Measurements from ENCODE around the gene FOXK1. TPM values are rescaled to one million over a fixed set of nuclear protein-coding genes. Genes with fewer than 3 reads are reported as not detected.

The FOXK1 gene
- polyA plus RNA-seq, 3 donors: 0.33 to 16.8 (median 0.76) TPM

- 6% methylated on average over 7 of the region's 13 CpGs for WGBS (ENCODE audit: insufficient coverage)
- peaks cover 68 to 70% of the 10 kb centered on the region in 2 donors for H3K4me1 ChIP-seq (ENCODE audit: control insufficient read depth in 1 of 2, insufficient read depth in 2 of 2, low read length in 2 of 2)
- Mint-ChIP-seq H3K36me3 (peaks cover 33 to 34% of the 10 kb centered on the region in 2 donors), H3K27ac (peak overlapping the region; percentile 86 to 94 (median 92)), H3K4me1 (peaks cover 68% of the 10 kb centered on the region), H3K4me3 (peak overlapping the region; percentile 69 to 91), H3K27me3 (ENCODE audit: low read depth in 3 of 3) (peaks cover 0 to 4% (median 2%) of the 10 kb centered on the region in 3 donors), H3K9me3 (peaks cover 0 to 4% (median 0%) of the 10 kb centered on the region in 7 donors)
- no peak overlapping the region for H3K9ac ChIP-seq (ENCODE audit: insufficient read depth, low read length, poor library complexity, severe bottlenecking)
- peak; percentile 83 to 92 (median 91) for DNase-seq
- no peaks in the 10 kb centered on the region for H3K9me3 ChIP-seq (replicated peaks in 1 of 2; ENCODE audit: control insufficient read depth in 1 of 2, insufficient read depth in 1 of 2, low read length in 2 of 2)
- H3K79me2 ChIP-seq (ENCODE audit: insufficient read depth, low read length): peaks cover 89% of the 10 kb centered on the region
- H3K27me3 ChIP-seq (ENCODE audit: control insufficient read depth in 2 of 2, insufficient read depth in 2 of 2, low read length in 2 of 2): no peaks in the 10 kb centered on the region
- peak overlapping the region; percentile 61 to 68 for H3K27ac ChIP-seq (ENCODE audit: low read depth in 1 of 2, low read length in 2 of 2)
- H3K4me3 ChIP-seq (replicated peaks in 1 of 3; ENCODE audit: low read depth in 2 of 3, low read length in 3 of 3): peak overlapping the region; percentile 6 to 70 (median 8)
- intact Hi-C loops (cut with micrococcal nuclease): no loop called here
- TF ChIP-seq CTCF (IDR thresholded peaks at IDR 0.05): no peak
- H4K20me1 ChIP-seq (ENCODE audit: insufficient read depth, low read length): peaks cover 97% of the 10 kb centered on the region
- no peak overlapping the region for H2AFZ ChIP-seq (ENCODE audit: insufficient read depth, low read depth, low read length, poor library complexity, severe bottlenecking)
- H3K36me3 ChIP-seq (replicated peaks in 1 of 2; ENCODE audit: control insufficient read depth in 1 of 2, insufficient read depth in 2 of 2, low read length in 2 of 2): peaks cover 5 to 16% of the 10 kb centered on the region in 2 donors
- peak overlapping the region; percentile 80 for H3K4me2 ChIP-seq (replicated peaks; ENCODE audit: extremely low read depth, low read length, poor library complexity, severe bottlenecking)
These were observed 33.3 kb downstream of the FOXK1 start for GRCh38 chr7:4715410-4715776.

- peaks cover 23 to 36% of the 10 kb centered on the region in 2 donors for H3K36me3 Mint-ChIP-seq
- H3K27ac Mint-ChIP-seq: peak overlapping the region in 6 of 7 donors; percentile 37 to 91 (median 42)
- peaks cover 89% of the 10 kb centered on the region for H3K79me2 ChIP-seq (ENCODE audit: insufficient read depth, low read length)
- H3K4me3 ChIP-seq (replicated peaks in 1 of 3; ENCODE audit: low read depth in 2 of 3, low read length in 3 of 3): no peak overlapping the region
- no peak for DNase-seq
- peaks cover 6 to 21% of the 10 kb centered on the region in 2 donors for H3K36me3 ChIP-seq (replicated peaks in 1 of 2; ENCODE audit: control insufficient read depth in 1 of 2, insufficient read depth in 2 of 2, low read length in 2 of 2)
- H4K20me1 ChIP-seq (ENCODE audit: insufficient read depth, low read length): peaks cover 95% of the 10 kb centered on the region
- H3K4me2 ChIP-seq (replicated peaks; ENCODE audit: extremely low read depth, low read length, poor library complexity, severe bottlenecking): no peak overlapping the region
- H3K9me3 ChIP-seq (replicated peaks in 1 of 2; ENCODE audit: control insufficient read depth in 1 of 2, insufficient read depth in 1 of 2, low read length in 2 of 2): no peaks in the 10 kb centered on the region
- H2AFZ ChIP-seq (ENCODE audit: insufficient read depth, low read depth, low read length, poor library complexity, severe bottlenecking): no peak overlapping the region
- intact Hi-C loops (cut with micrococcal nuclease): no loop called here
- peaks cover 53% of the 10 kb centered on the region for H3K4me1 Mint-ChIP-seq
- peaks cover 52 to 53% of the 10 kb centered on the region in 2 donors for H3K4me1 ChIP-seq (ENCODE audit: control insufficient read depth in 1 of 2, insufficient read depth in 2 of 2, low read length in 2 of 2)
- no peak for TF ChIP-seq CTCF (IDR thresholded peaks at IDR 0.05)
- H3K27ac ChIP-seq (ENCODE audit: low read depth in 1 of 2, low read length in 2 of 2): peak overlapping the region in 1 of 2 donors; percentile 68
- H3K9me3 Mint-ChIP-seq: peaks cover 0 to 4% (median 0%) of the 10 kb centered on the region in 7 donors
- H3K27me3 Mint-ChIP-seq (ENCODE audit: low read depth in 3 of 3): peaks cover 0 to 2% (median 2%) of the 10 kb centered on the region in 3 donors
- WGBS (ENCODE audit: insufficient coverage): 93% methylated on average over 23 of the region's 29 CpGs
- no peaks in the 10 kb centered on the region for H3K27me3 ChIP-seq (ENCODE audit: control insufficient read depth in 2 of 2, insufficient read depth in 2 of 2, low read length in 2 of 2)
- no peak overlapping the region for H3K4me3 Mint-ChIP-seq
- no peak overlapping the region for H3K9ac ChIP-seq (ENCODE audit: insufficient read depth, low read length, poor library complexity, severe bottlenecking)
These were observed 35.1 kb downstream of the FOXK1 start for GRCh38 chr7:4716946-4717795.
